Erythroblast (primary cell): ENCODE results near the gene PBLD.

Experiments
- GATA1 ChIP-seq: IDR thresholded peaks from 2 replicates; pipeline ENCODE4 v1.6.1; 2011; ENCODE audit warnings: low read depth, mild to moderate bottlenecking, control low read depth, low read length, moderate library complexity
- POLR2A ChIP-seq: IDR thresholded peaks from 2 replicates; pipeline ENCODE4 v1.6.1; 2011; ENCODE audit warnings: mild to moderate bottlenecking, low read length

- TF ChIP-seq POLR2A, result no peak
- TF ChIP-seq GATA1, result no peak
Observed at GRCh38 chr10:68336754-68337351, 4.1 kb upstream of the PBLD start.
